SKM-1 (cell line): ENCODE data around the gene AIDA.
A peak's percentile ranks its signal among the peaks of the same experiment; 100 is the strongest.
"Not testable (repeated sequence)": the region's sequence is repeated elsewhere in the genome, so short reads cannot be mapped to it uniquely, and the experiment has no call there.

ENCODE experiments used
- DNase-seq: peaks from one replicate; lab custom pipeline; 2025; ENCODE audit not compliant: unreplicated experiment; lab: John Stamatoyannopoulos, UW

AIDA gene, protein sequence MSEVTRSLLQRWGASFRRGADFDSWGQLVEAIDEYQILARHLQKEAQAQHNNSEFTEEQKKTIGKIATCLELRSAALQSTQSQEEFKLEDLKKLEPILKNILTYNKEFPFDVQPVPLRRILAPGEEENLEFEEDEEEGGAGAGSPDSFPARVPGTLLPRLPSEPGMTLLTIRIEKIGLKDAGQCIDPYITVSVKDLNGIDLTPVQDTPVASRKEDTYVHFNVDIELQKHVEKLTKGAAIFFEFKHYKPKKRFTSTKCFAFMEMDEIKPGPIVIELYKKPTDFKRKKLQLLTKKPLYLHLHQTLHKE

DNA sequence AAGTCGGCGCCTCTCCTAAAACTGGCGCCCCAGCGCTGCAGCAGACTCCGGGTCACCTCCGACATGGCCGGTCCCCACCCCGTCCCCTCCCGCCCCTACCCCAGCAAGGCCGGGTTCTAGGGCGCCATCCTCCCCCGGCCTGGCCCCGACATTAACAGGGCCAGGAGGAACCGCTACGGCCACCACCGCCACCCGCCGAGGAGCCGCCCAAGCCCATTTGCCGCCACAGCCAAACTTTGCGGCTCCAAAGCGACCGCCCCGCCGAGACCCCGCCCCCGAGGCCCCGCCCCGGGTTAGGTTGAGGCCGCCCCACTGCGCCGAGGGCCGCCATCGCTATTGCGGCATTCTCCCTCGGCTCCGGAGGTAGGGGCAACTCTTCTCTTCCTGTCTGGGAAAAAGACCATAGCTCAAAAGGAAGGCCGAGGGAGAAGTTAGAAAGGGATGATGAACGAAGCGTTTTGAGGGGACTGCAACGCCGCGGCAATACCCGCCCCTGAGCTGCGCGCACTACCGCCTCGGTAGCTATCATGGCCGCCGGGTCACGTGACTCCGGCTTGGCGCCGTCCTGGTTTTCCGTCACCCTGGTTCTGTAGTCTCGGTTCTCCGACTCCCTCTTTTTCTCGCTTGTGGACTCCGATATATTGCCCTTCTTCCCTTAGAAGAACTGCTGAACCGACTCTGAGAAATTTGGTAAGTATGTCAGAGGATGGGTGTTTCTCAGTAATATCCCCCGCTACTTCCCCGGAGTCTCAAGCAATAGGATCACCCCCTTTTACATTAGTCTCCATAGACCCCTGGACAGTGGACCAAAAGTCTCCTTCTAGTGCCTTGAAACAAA is at the start of gene AIDA, which contains the start of gene BROX:
TSS of gene AIDA (minus strand) at position 239 of the 838 bp plus-strand sequence. CDS start at position 65, 174 bp downstream.
TSS of gene BROX (plus strand) at position 312 of the 838 bp plus-strand sequence. CDS start 3,136 bp downstream, outside the sequence.
- DNase-seq: peak; percentile 94

DNA sequence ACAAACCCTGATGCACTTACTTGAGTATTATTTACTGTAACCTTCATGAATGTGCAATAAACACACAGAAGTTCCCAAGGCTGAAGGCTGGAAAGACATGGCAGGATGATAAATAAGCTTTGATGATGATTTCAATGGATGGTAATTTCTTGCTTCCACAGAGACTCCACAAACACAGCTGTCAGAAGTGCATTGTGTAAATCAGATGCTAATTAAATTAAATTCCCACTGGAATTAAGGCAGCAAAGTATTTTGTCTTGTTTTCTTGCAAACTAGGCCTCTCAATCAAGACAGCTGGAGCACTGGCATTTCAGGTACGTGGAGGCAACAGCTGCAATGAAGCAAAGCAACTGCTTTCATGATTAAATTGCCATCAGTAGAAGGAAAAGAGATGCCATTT is 48.8 kb upstream of the AIDA start:
- DNase-seq: no peak

DNA sequence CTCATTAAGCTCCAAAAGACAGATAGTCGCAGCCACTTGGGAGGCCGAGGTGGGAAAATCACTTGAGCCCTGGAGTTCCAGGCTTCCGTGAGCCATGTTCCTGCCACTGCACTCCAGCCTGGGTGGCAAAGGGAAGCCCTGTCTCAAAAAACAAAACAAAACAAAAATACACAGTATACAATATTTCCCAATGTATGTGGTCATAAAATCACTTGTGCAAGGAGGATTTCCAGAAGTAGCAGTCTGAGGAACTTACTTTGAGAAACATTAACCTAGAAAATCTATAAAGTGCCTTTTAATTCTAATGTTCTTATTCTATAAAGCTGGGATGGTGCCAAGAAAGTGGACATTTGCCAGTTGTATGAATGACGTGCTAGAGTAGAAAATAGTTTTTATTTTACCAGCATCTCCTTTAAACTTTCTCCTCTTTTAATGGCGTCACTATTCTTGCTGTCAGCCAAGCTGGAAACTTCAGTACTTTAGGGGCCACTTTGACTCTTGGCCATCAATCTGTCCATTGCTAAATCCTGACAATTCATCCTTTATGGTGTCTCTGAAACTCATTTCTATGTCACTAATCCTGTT is 47.3 kb upstream of the AIDA start:
- DNase-seq: no peak

DNA sequence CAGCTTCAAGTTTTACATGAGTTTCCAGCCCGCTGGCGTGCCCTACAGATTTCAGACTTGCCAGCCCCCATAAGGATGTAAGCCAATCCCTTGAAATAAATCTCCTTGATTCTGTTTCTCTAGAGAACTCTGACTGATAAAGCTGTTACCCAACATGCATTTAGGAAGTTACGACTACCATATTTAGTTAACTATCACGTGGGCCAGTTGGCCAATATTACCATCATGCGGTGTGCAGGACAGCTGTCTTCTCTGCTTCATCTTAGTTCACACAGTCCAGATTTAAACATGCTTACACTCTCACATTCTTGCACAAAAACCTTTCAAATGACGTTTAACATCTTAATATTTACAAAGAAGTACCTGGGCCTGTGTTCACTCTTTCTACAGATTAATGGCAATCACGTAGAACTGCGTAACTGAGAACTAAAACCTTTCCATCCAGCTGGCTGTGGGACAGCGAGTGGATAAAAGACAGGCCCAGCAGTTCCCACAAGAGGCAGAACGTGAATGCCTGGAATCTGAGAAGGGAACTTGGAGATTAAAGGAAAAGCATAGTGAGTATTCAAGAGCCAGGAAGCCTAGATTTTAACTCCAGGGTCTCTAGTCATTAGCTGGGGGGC is 45.5 kb upstream of the AIDA start:
- no peak for DNase-seq

DNA sequence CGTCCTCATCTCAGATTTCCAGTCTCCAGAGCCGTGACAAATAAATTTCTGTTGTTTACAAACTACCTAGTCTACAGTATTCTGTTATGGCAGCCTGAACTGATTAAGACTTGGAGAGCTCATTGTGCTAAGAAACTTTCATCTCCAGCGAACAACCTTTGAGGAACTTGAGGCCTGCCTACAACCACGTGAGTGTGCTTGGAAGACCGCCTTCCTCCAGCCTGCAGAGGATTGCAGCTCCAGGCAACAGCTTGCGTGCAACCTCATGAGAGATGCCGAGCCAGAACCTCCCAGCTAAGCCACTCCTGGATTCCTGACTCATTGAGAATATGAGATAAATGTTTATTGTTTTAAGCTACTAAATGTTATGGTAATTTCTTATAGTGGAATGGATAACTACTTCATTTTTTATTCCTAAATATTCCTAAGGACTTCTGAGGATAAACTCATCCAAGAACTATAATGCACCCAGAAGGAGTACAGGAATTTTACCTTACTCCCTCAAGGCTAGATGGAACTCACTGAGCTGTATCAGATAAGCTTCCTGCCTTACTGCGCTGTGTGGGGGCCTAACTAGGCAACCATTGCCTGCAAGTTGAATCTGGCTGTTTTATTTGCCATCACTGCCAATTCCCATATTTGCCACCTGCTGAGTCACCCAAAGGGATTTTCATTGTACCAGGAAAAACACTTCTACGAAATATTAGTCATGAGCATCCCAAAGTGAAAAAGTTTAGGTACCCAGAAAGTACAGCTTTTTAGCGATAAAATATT is 42.3 kb upstream of the AIDA start:
- no peak for DNase-seq

DNA sequence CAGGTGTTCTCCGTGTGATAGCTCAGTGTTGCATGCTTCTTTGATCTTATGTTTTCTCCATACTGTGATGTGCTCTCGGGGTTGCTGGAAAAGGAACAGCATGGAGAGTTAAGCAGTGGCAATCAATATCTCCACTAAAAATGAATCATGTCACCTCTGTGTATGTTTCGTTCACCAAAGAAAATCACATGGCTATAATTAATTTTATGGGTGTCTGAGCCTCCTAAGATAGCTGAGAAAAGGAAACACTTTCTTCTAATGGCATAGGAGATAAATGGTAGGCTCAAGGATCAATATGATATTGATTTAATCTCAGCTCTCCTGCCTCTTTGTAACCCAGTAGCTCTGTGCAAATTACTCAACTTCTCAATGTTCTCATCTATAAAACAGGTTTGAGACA is 39.0 kb upstream of the AIDA start:
- no peak for DNase-seq

DNA sequence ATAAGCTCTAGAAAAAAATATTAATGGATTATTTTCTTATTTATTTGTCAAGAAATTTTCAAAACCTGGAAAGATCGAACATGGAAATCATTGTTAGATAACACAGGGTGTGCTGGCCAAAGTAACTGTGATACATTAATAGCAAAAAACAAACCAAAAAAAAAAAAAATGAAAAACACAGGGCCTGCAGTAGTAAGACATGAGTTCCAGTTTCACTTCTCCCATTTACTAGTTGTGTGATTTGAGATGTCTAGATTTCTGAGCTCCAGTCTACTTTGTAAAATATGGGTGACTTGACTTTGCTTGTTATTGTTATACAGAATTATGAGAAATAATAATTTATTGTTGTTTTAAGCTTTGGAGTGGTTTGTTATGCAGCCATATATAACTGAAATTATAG is 38.4 kb upstream of the AIDA start:
- no peak for DNase-seq

DNA sequence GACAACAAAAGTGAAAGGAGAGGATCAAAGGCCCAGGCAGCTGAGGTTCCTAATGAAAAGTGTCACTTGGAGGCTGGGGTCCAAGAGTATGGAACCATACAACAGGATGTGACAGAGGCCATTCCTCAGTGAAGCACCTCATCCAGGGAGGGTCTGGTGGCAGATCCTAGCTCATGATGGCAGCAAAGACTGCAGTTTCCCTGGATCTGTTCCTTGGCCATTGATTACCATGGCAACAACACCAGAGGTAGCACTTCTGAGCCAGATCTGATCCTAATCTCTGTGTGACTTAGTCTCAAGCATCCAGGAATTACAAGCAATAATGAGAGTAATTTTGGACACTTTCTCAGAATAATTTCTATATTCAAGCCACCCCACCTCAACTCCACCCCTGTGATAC is 37.6 kb upstream of the AIDA start:
- DNase-seq: no peak

DNA sequence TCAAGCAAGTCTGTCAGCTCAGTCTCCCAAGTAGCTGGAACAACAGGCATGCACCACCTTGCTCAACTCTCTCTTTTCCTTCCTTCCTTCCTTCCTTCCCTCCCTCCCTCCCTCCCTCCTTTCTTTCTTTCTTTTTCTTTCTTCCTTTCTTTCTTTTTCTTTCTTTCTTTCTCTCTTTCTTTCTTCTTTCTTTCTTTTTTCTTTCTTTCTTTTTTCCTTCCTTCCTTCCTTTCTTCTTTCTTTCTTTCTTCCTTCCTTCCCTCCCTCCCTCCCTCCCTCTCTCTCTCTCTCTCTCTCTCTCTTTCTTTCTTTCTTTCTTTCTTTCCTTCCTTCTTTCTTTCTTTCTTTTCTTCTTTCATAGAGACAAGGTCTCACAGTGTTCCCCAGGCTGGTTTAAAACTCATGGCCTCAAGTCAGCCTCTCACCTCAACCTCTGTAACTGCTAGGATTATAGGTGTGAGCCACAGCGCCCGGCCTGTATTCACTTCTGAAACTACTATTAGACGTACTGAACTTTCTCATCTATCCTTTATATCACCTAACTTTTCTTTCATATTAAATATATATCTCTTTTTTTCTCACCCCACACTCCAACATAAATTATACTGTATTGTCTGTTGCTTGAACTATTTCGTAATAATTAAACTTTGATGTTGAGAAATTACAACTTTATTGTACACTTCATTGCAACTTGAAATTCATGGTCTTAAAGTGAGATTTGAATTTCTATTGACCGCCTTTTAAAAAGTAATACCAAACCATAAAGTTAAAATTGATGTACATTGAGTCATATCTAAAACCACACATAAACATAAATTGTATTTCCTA is 29.6 kb upstream of the AIDA start:
- DNase-seq: not testable (repeated sequence)

DNA sequence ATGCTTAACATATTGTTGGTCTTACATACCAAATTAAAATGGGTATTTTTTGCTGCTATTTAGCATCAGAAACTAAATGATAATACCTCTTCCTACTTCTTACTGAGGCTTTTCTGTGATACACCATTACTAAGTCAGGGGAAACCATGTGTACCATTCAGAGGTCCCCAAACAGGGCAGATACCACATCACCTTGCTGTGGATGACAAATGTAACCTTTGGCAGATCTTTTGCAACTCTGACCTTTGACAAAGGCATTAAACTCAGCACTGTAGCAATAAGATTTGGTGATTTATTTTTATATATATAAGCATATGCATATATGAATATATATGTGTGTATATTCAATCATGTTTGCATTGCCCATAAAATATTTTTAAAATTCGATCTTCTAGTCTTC is 27.6 kb upstream of the AIDA start:
- no peak for DNase-seq

DNA sequence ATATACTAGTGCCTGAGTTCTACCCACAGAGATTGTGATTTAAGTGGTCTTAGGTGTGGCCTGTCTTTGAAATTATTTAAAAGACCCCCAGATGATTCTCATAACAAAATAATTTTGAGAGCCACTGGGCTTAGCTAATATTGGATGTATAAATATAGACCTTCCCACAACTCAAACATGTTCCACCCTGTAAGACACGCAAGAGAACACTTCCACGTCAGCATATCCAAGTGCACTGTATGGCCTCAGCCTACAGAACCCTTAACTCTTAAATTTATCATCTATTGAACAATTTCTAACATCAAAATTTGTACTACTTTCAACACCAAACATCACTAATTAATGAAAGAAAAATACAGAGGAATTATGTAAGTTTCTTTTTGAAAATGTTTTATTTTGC is 27.2 kb upstream of the AIDA start:
- DNase-seq: no peak

DNA sequence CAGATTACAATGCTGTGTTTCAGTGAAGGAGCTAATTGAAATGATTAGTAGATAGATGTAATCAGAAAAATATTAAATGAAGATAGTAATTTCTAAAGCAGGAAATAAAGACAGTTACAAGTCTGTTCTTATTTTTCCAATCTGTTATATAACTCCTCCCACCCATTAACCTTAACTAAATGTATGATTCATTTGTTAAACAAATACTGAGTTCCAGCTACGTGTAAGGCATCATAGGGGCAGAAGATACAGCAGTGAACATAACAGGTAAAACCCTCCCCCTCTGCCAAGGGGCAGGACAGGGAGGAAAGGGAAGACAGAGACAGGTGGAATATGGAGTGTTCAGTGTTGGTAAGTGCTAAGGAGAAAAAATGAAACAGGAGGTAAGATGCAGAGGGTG is 24.7 kb upstream of the AIDA start, which contains the start of gene FAM177B:
TSS of gene FAM177B (plus strand) at position 231 of the 400 bp plus-strand sequence. CDS start 9,344 bp downstream, outside the sequence.
- no peak for DNase-seq

DNA sequence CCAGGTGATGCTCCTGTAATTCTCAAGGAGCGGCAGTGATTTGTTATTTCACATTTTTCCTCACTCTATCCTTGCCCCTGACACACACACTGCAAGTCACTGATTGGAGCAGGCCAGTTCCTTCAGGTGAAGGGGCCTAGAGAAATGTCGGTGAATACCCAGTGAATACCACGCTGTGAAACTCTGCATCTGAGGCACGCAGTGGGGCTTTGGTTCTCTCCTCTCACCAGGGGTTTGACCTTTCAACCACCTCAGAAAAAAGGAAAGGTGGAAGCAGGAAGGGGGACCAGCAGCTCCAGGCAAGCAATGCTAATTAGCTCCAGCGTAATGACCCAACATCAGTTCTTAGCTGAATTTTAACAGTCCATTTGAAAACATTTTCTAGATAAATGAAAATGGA is 24.2 kb upstream of the AIDA start:
- DNase-seq: no peak

DNA sequence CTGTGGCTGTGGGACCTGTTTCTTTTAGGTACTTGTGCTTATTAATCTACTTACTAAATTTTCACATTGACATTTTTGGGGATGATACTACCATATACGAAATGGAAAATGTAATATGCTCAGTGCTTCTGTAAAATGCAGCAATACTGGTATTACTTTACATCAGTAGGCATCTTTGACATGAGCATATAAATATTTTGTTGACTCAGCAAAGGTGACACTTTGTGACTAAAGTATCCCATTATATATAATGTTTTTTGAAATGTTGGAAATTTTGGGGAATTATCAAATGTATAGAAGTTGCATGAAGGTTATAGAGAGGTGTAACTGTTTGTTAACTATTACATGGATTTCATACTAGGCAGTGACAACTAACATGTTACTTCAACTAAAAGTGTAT is 22.4 kb upstream of the AIDA start:
- no peak for DNase-seq

DNA sequence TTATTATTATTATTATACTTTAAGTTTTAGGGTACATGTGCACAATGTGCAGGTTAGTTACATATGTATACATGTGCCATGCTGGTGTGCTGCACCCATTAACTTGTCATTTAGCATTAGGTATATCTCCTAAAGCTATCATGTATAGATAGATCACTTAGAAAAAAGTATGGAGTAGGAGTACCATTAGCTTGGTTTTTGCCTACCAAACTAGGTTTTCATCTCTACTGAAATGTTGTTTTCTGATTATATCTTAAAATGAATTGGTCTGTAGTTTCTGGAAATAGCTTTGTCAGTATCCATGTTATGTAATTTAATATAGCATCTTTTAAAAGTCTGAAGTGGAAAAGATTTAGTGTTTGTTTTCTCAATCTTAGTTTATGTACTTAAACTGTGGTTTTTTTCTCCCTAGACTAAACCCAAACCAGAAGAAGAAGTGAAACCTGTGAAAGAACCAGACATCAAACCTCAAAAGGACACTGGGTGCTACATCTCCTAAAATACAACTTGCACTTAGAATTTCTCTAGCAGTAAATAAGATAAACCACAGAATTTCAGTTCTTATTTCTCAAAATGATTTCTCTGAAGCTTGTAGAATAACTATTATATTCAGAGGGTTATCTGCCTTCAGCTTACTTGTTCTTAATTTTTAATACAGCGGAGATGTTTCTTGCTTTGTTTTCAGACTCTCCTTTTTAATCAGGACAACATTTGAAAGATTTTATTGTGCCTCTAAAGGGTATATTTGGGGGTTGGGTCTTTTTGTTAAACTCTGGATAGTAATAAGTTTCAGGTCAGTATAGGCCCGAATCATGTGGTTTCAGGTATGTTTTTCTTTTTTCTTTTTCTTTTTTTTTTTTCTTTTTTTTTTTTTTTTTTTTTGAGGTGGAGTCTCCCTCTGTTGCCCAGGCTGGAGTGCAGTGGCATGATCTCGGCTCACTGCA is 20.2 kb upstream of the AIDA start:
- DNase-seq: no peak

DNA sequence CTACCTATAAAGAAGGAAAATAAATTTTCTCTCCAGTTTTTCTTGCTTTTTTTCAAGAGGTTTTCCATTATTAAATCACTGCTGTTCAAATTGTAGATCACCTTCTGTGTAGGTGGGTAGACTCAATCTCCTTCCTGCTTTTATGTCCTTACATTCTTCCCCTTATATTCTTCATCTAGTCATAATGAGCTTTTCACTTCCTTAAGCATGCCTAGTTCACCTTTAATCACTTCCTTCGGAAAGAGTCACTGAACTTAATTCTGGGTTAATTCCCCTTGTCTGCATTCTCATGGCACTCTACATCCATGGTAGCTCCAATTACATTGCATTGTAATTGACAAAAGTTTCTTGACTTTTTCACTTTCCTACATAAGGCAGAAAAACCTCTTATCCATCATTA is 18.6 kb upstream of the AIDA start:
- DNase-seq: no peak

DNA sequence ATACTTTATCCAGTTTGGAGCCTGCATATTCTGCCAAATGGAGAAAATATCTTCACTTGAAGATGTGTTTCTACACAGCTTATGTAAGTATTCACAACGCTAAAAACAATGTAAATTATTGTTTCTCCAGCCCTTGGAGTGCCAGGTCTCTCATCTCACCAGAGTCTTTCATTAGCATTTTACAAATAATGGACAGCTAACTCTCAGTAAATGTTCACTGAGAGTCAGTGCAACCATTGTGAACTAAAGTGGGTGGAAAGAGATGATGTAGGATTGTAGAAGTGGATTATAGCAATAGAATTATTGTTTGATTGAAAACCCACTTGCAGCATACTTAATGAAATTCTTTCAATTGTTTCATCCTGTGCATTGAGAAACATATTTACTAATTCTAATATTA is 16.5 kb upstream of the AIDA start:
- DNase-seq: no peak

DNA sequence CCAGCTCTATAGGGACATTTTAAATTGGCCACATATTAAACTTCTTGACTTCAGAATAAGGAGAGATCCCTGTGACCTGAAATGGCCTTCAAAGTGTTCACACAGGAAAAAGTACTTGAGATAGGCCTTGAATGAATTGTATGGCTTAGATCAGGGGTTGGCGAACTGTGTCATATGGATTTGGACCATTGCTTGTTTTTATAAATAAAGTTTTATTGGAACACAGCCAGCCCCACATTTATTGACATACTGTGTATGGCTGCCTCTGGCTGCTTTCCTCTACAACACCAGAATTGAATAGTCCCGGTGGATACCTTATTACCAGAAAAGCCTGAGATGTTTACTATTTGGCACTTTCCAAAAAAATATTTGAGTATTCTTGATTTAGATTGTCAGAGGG is 4.1 kb upstream of the AIDA start:
- DNase-seq: no peak
